Measurements from ENCODE around the gene WIPF2. TPM values are rescaled to one million over a fixed set of nuclear protein-coding genes. Genes with fewer than 3 reads are reported as not detected.
A peak's percentile ranks its signal among the peaks of the same experiment; 100 is the strongest.
"Not testable (repeated sequence)": the region's sequence is repeated elsewhere in the genome, so short reads cannot be mapped to it uniquely, and the experiment has no call there.

WIPF2 gene
- polyA plus RNA-seq, 5 donors, result 25.8 to 33.6 (median 29.9) TPM

DNA sequence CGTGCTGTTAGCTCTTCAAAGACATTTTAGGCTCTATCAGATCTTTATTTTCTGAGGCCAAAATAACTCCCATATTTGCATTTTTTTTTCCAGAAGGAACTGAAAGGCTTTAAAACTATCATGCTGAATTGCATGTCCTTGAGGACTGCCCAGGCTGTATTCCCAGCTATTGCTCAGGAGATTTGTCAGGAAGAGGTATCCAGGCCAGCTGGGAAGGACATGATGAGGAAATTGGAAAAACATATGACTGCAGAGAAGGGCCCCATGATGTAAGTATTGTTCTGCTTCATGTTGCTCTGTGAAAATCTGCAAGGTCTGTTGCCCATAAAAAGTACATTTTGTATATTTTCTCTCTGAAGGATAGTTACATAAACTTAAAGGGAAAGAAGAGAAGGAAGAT is 74.3 kb downstream of the WIPF2 start:
- DNase-seq, result no peak

DNA sequence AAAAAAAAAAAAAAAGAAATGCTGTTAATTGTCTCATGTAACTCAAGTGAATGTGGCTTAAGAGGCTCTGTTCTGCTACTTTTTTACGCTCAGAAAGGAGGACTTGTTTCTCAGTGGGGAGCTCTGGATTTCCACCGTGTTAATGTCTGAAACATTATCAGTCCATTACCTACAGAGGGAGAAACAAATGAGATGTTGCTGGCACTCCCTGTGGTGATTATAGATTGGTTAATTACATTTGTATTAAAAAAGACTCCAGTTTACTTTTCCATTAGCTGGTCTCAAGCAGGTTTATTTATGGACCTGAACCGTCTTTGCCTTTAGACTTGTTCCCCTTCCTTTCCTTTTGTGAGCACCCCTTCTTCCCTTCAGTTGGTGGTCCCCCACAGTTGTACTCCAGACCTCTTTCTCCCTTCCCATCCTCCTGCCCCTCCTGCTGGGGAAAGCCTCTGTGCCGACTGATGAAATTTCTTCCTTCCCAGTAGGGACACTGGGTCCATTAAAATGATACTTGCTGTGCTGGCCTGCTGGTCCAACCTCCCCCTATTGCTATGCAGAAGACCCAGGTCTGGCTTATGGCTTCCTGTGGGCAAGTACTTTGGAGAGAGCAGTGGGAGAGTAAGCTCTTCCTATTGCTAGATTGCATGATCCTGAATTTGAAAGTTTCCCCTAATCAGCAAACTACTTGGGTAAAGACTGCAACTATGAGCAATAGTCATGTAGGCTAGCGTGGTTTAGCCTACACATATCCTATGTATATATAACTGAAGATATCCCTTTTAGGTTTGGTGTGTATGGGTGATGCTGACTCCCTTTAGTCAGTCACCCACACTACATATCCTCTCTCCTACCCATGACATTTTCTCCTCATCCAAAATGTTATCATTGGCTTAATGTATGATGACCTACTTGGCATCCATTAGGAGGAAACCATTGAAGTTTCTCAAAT is 76.7 kb downstream of the WIPF2 start:
- no peak for DNase-seq

DNA sequence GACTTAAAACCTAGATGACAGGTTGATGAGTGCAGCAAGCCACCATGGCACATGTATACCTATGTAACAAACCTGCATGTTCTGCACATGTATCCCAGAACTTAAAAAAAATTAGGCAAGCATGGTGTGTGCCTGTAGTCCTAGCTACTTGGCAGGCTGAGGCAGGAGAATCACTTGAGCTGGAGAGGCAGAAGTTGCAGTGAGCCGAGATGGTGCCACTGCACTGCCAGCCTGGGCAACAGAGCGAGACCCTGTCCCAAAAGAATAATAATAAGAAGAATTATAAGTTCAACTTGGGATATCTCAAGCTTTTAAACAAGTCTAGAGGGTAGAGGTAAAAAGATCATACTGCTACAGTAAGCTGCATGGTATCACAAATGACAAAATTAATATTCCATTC is 78.4 kb downstream of the WIPF2 start:
- no peak for DNase-seq

DNA sequence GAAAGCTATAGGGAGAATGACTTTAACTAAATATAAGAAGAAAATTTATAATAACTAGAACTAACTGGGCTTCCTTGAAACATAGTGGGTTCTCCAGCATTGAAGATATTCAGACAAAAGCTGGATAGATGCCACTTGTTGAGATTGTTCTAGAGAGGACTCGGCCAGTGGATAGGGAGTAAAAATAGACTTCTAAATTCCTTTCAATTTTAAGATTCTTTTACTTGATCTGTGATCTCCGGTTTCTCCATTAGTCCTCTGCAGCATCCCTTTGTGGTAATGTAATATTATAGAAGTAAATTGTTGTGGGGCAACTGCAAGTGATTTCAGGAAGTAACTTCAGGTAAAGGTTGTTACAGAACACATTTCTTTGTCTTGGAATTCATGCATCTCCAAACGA is 79.6 kb downstream of the WIPF2 start:
- no peak for DNase-seq

DNA sequence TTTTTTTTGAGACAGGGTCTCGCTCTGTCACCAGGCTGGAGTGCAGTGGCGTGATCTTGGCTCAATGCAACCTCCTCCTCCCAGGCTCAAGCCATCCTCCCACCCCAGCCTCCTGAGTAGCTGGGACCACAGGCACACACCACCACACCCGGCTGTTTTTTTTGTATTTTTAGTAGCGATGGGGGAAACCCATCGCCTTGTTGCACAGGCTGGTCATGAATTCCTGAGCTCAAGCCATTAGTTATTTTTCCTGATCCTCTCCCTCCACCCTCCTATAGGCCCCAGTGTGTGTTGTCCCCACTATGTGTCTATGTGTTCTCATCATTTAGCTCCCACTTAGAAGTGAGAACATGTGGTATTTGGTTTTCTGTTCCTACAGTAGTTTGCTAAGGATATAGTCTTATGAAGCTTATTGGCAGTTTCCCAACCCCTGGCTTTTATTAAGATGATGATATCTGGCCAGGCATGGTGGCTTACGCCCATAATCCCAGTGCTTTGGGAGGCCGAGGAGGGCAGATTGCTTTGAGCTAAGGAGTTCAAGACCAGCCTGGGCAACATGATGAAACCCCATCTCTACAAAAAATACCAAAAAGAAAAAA is 80.2 kb downstream of the WIPF2 start:
- DNase-seq, result not testable (repeated sequence)

DNA sequence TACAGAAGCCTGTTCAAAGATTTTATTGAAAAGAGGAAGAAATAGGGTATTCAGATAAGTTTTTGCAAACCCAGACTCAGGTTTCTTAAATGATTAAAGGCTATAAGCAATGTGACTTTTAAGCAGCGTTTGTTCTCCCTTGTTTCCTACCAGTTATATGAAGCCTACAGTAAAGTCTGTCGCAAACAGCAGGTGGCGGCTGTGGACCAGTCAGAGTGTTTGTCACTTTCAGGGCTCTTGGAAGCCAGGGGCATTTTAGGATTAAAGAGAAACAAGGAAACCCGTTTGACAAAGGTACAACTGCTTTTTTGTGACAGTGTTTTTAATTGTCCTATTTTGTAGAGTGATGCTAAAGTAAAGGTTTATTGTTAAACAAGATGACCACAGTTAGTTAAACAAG is 82.2 kb downstream of the WIPF2 start:
- DNase-seq, result no peak

DNA sequence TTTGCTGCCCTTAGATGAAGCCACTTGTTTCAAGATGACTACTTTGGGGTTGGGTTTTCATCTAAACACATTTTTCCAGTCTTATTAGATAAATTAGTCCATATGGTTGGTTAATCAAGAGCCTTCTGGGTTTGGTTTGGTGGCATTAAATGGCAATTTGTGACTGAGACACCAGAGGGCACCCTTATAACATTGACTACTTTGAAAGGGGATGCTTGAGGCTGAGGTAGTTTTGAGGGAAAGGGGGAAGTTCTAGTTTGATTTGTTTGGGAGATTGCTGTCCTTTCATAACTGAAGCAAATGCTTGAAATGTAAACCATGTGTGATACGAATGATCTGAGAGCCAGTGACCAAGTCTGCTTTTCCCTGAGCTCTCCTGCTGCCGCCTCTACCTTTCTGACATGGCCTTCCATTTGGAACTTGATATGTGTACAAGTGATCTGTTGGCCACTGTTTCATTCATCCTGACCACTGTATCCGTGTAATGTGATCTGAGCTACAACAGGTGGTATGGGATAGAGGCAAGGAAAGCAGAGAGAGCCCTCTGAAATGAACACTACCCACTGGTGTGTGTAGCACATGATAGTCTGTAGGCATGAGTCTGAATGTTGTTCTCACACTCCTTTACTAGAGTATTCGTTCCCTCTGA is 84.0 kb downstream of the WIPF2 start:
- DNase-seq, result no peak

DNA sequence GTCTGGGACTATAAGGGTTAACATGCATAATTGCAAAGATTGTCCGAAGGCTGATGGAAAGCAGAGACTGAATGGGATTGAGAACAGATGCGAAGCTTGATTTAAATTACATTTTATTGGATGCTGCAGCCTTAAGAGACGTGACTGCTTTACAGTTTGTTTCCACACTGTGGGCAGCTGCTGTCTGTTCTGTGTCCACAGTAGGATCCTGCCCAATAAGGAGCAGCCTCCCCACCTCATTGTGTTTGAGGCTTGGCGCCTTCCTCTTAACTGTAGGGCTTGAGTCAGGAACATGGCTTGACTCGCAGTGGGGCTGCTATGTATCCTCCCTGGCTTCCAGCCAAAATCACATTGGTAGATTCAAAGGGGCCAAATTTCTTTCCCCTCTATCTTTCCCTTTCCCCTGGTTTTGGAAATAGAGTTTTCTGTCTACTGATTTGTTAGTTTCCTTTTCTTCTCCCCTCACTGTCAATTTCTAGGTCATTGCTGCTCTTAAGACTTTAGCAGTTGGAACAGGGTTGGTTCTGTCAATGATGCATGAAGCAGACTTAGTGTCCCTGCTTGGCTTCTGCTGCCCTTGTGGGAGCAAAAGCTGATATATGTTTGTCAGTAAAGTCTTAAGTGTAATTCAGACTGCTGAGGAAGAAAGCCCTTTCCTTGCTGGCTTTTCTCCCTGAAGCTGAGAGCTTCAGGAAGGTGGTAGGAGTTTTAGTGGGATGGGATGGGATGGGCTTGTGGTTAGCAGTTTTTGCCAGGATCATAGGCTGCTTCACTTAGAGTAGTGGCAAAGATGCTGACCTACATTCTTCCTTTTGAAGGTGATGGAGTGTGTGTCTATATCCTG is 84.8 kb downstream of the WIPF2 start:
- DNase-seq, result no peak

DNA sequence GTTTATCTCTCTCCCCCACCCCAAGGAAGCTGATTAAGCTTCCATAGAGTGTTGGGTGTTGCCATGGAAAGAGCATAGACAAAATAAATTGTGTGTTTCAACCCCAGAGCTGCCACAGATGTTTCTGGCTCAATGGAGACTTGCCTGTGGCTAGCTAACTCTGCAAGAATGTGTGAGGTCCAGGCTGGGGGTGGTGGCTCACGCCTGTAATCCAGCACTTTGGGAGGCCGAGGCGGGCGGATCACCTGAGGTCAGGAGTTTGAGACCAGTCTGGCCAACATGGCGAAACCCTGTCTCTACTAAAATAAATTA is 85.4 kb downstream of the WIPF2 start:
- not testable (repeated sequence) for DNase-seq

DNA sequence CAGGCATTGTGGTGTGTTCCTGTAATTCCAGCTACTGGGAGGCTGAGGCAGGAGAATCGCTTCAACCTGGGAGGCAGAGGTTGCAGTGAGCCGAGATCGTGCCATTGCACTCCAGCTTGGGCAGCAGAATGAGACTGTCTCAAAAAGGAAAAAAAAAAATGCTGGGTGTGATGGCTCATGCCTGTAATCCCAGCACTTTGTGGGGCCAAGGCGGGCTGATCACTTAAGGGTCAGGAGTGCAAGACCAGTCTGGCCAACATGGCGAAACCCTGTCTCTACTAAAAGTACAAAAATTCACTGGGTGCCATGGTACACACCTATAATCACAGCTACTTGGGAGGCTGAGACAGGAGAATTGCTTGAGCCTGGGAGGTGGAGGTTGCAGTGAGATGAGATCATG is 85.8 kb downstream of the WIPF2 start:
- DNase-seq, result not testable (repeated sequence)

DNA sequence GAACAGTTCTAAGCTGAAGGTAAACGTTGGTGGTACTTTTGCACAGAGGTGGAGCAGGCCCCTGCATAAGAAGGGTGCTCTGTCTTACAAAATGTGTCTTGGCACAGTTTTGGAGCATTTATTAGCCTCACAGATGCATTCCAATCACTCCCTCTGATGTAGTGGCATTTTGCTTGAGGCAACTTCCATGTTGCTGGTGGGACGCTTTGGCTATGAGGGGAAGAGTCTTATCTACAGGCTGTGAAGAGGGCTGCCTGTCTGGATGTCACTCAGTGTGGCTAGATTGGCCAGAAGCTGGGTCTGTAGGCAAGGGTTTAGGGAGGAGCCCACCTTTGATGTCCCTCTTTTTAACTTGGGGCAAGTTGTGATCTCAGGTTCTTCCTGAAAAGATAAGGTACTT is 87.3 kb downstream of the WIPF2 start:
- no peak for DNase-seq

DNA sequence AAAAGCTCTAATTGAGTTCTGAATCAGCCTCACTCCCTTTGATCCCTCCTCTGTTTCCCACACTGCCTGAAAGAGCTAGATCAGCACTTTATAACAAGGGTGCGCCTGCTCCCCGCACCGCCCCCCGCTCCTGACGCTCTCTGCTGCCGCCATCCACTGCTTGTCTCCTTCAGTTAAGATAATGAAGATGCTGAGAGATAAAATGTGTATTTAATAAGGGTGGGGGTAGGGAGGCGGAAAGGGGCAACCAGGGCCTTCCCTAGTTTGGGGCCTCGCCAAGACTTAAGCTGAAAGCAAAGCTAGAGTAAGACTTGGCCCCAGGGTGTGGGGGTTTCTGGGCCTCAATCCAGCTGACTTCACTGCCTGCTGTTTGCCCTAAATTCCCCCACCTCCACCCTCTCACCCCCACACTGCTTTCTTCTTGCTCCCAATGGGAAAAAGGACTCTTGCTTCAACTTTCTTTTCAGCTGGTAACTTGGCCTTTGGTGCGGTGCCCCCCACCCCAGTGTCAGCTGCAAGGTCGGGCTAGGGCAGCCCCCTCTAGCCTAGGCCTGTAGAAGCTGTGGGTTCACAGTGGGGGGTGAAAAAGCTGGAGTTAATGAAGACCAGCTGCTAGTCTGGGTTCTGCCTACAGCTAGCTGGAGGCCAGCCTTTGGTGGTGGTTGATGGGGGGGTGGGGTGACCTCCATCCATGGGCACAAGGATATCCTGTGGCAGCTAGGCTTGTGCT is 88.1 kb downstream of the WIPF2 start:
- peak; percentile 88 to 93 for DNase-seq

DNA sequence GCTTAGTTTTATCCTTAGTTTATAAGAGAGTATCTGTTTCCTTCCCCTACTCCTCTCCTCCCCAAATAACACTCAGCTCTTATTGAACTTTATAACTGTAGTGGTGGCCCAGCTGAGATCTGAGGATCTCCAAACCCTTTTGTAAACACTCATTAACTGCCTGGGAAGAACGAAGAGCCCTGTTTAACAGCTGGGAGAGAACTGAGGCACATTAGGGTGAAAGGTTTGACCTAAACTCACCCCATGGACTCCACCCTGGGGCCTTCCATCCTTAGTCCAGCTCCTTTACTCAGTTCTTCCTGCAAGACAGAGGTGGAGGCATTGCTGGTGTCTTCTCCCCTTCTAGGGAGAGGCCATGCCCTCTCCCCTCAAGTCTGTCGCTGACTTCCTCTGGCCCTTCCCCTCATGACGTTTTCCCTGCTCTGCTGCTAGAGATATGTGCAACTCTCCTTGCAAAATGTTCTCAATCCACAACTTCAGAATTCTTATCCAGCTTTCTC is 88.7 kb downstream of the WIPF2 start:
- DNase-seq, result no peak

DNA sequence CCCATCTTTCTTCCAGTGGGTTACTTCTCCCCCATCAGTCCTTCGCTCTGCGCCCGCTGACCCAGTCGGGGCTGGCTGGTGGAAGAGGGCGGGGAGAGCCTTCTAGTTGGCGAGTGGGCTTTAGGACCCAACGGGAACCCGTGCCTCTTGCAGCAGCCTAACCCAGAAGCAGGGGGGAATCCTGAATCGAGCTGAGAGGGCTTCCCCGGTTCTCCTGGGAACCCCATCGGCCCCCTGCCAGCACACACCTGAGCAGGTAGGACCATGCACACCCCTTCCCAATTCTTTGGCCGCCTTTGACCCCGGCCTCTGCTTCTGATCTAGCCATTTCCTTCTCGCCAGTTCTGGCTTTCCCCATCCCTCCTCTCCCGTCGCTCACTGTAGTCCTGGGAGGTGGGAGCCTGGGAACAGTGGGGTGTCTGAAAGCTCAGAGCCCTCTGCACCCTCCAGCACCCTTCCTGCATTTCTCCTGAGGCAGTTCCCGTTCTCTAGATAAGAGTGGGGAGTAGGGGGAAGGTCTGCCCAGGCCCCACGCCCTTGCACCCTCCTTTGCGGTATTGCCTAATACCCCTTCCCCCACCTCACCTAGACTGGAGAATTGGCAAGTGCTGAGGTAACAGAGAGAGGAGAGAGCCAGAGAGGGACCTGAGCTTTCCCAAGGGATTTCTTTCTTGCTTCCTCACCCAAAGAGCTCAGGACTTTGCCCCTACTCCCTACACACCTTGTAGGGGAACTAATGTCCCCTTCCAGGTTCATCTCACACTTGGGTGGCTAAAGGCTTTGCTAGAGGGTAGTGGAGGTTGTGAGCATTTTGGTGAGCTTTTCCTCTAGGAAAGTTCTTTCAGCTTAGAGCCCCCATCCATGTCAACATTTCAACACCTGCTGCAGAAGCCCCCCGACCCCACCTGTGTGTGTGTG is 90.2 kb downstream of the WIPF2 start, which contains the start of gene RARA:
TSS of gene RARA (plus strand) at position 150 of the 918 bp plus-strand sequence. CDS start 22,039 bp downstream, outside the sequence.
- no peak for DNase-seq

DNA sequence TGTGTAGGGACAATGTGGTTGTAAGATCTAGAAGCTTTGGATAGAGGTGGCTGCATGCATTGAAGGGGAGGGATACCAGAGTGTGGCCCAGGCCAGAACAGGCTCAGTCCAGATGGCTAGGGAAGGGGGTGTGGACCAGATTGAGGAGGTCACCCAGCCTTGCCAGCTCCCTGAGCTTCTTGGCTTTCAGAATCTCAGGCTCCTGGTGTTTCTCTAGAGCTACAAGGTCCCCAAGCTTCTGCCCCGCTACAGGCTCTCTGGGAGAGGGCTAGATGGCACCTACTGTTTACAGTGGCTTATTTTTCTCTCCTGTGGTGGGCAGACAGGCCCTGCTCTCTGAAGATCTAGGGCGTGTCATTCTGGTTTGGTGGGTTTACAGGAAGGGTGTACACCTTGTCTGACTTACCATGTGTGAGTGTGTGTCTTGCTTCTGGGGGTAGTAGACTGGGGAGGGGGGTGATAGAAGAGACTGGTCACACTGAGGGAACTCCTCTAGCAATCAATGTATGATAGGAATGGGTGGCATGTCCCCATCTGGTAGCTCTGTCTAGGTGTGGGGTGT is 90.9 kb downstream of the WIPF2 start:
- DNase-seq, result no peak

DNA sequence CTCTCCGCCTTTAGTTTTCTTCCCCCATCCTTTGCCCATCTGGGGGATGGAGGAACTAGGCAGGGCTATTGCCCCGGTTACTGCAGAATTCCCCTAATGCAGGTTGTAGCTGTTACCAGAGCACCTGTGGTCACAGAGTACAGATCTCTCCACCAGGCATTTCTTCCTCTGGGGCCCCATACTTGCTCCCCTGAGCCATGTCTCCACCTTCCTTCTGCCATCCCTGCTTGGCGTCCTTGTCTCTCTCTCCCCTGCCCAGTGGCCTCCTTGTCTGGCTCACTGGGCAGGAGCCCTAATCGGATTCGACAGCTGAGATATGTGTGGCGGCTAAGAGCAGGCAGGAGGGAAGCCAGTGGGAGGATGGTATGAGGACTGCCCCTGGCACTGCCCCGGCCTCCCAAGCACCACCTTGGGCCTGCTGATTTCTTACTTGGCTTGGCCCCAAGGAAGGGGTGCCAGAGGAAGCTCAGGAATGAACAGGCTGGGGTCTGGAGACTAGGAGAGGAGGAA is 91.8 kb downstream of the WIPF2 start:
- DNase-seq, result no peak

DNA sequence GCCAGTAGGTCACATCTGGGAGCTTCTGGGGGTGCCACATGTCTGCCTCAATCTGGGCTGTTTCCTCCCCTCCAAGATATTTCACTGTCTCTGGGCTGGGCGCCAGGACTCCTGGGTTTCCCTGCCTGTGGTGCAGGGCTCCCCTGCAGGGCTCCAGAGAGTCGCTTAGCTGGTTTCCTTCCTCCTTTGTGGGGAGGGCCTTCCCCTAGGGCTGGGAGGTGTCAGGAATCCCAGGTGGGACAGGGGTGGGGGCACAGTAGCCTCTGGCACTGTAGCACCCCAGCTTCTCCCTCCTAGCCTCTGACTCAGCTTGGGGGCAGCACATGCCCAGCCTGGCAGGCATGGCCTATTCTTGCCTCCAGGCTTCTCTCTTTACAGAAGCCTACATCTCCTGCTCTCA is 92.5 kb downstream of the WIPF2 start:
- DNase-seq, result no peak

DNA sequence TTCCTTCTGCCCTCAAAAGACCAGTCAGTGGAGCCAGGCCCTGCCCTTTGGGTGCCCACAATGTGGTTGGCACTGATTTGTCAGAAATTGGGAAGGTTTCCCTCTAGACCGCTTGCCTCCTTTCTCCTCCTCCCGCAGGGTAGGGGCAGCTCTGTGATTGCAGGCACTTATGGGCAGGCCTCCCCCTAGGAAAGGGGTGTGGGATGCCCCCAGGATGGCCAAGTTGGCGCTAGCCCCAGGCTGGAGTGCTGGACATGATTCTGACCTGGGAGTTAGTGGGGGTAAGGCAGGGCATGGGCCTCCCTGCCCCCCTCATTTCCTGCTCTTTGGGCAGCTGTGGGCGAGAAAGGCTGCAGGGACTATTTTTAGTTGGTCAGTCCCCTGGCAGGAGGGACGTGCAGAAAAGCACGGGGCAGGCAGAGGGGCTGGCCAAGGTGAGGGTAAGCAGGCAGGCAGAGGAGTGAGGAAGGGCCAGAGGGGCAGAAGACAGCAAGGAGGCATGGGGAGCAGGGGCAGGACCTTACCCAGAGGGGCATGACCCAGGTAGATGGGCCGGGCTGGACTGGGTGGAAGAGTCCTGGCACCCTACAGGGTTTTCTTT is 93.1 kb downstream of the WIPF2 start:
- no peak for DNase-seq

Data from right lung (tissue), 5 donors.